T47D (cell line): ENCODE results near the gene DCAF8L1.
"Not testable (repeated sequence)": the region's sequence is repeated elsewhere in the genome, so short reads cannot be mapped to it uniquely, and the experiment has no call there.

Experiments used
- DNase-seq, 2 experiments: peaks; one replicate each; pipeline versions ENCODE4 v3.0.0 to v3.0.0-alpha.2; 2011 to 2012; ENCODE audit warnings: low read depth in 1 of 2, low spot score in 1 of 2
- JUND ChIP-seq: IDR thresholded peaks from 2 replicates; pipeline ENCODE4 v1.6.1; 2012; ENCODE audit warnings: low read depth
- in situ Hi-C: cut with HindIII; loops from 2 replicates; pipeline ENCODE4 v1.10.0; 2016; ENCODE audit warnings: low sequenced_read_pairs, low pct_unique_long_range_greater_than_20kb

The DCAF8L1 gene

DNA sequence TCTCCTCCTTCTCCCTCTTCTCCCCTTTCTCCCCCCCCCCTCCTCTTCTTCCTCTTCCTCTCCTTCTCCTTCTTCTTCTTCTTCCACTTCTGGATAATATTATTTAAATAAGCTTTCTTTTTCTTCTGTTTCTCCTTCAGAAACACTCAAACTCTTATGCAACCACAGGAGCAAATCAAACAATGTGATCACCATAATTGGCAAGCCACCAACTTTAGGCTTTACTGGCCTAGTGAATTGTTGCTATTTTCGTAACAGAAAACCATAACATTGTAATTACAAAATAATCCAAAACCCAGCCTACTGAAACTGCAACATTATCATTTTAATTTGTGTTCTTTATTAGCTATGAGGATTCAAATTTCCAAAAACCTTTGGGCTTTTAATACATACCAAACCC, 14.3 kb downstream of the DCAF8L1 start:
- no peak for DNase-seq
- in situ Hi-C loops, result no loop called here
- TF ChIP-seq JUND, result no peak

DNA sequence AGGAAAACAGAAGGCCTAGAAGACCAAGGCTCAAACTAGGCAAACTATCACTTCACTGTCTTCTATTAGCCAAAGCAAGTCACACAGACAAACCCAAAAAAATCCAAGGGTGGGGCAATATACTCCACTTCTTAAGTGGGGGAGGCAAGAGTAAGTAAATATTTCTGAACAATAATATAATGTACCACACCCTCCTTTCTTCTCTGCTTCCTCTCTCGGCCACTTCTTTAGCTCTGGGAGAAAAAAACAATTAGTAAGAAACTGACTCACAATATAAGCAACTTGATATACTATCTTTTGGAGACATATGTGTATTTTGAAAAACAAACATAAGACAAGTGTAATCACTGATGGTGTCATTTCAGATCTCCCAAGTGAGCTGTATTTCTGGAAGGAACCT, 14.8 kb downstream of the DCAF8L1 start:
- in situ Hi-C loops, result no loop called here

GRCh38 chrX:27965348-27965747, 15.9 kb downstream of the DCAF8L1 start:
- in situ Hi-C loops, DNase-seq: not testable (repeated sequence)

More for the DNA sequence above, 14.8 kb downstream of the DCAF8L1 start:
- no peak for TF ChIP-seq JUND
- no peak for DNase-seq

- in situ Hi-C loops, result no loop called here
- no peak for DNase-seq
- no peak for TF ChIP-seq JUND
Observed at GRCh38 chrX:27964432-27964831, 16.8 kb downstream of the DCAF8L1 start.

- in situ Hi-C loops, DNase-seq: not testable (repeated sequence)
Observed at GRCh38 chrX:27960410-27960809, 20.8 kb downstream of the DCAF8L1 start.

GRCh38 chrX:27953171-27953570, 28.1 kb downstream of the DCAF8L1 start:
- no peak for DNase-seq
- TF ChIP-seq JUND, result no peak
- in situ Hi-C loops, result no loop called here

DNA sequence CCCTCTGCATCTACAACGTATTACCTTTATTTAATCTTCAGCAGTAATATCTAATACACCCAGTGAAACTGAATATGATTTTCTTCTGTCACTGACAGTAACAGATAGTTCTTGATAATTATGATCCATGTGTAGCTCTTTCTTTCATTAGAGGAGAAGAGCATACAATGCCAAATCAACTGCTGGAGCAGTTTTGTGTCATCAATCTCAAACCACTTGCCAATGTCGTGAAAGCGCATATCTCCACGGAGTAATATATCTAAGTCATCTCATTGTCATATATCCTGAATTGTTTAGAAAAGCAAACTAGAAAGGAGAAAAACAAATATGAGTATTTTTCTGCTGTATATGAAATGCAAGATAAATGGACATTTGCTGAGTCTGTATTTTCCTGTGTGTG, 47.9 kb downstream of the DCAF8L1 start:
- DNase-seq, result no peak
- in situ Hi-C loops, result no loop called here
- no peak for TF ChIP-seq JUND
